NCI-H524 treated with DMSO at 0.1 percent for 48 hours (cell line): ENCODE data around the gene CLCN7.

Experiments
- DNase-seq: peaks from one replicate; lab custom pipeline; 2025; lab: John Stamatoyannopoulos, UW

The CLCN7 gene

GRCh38 chr16:1430759-1431496 is 43.9 kb downstream of the CLCN7 start, which contains the start of gene PERCC1:
PERCC1 (plus strand) TSS chr16:1431078; CDS start chr16:1432594, 1,516 bp downstream.
- no peak for DNase-seq

GRCh38 chr16:1430214-1430758 is 44.5 kb downstream of the CLCN7 start:
- no peak for DNase-seq

- no peak for DNase-seq
These were observed 45.2 kb downstream of the CLCN7 start for GRCh38 chr16:1429631-1430030.

- no peak for DNase-seq
These were observed 45.8 kb downstream of the CLCN7 start for GRCh38 chr16:1429012-1429411.

- no peak for DNase-seq
These were observed 46.3 kb downstream of the CLCN7 start for GRCh38 chr16:1428511-1428910.

- DNase-seq, result no peak
These were observed 47.1 kb downstream of the CLCN7 start for GRCh38 chr16:1427473-1428461.

GRCh38 chr16:1426734-1427471 is 47.9 kb downstream of the CLCN7 start:
- DNase-seq, result no peak

- DNase-seq, result no peak
These were observed 49.0 kb downstream of the CLCN7 start for GRCh38 chr16:1425616-1426370.

- DNase-seq, result no peak
These were observed 50.8 kb downstream of the CLCN7 start for GRCh38 chr16:1424028-1424427.

- DNase-seq, result no peak
These were observed 52.8 kb downstream of the CLCN7 start for GRCh38 chr16:1422076-1422475.

- DNase-seq, result no peak
These were observed 54.7 kb downstream of the CLCN7 start for GRCh38 chr16:1420111-1420539.

- no peak for DNase-seq
These were observed 58.3 kb downstream of the CLCN7 start for GRCh38 chr16:1416521-1416941.

- no peak for DNase-seq
These were observed 60.1 kb downstream of the CLCN7 start, which contains the start of gene UNKL for GRCh38 chr16:1414532-1415260. UNKL (minus strand) TSS chr16:1414704; CDS start chr16:1414691, 13 bp downstream.

GRCh38 chr16:1413684-1414531 is 60.9 kb downstream of the CLCN7 start:
- no peak for DNase-seq

- no peak for DNase-seq
These were observed 62.0 kb downstream of the CLCN7 start for GRCh38 chr16:1412847-1413246.

- peak; percentile 10 for DNase-seq
These were observed 66.5 kb downstream of the CLCN7 start for GRCh38 chr16:1408171-1408837.

- no peak for DNase-seq
These were observed 67.1 kb downstream of the CLCN7 start for GRCh38 chr16:1407753-1408152.

- no peak for DNase-seq
These were observed 71.1 kb downstream of the CLCN7 start for GRCh38 chr16:1403733-1404132.

GRCh38 chr16:1403036-1403435 is 71.8 kb downstream of the CLCN7 start:
- no peak for DNase-seq
